H1 (cell line): ENCODE measurements around the gene PIAS1.

Source experiments
- EP300 ChIP-seq, 2 experiments: IDR thresholded peaks; 1 replicate in 1 of 2; 2 replicates in 1 of 2; pipeline ENCODE4 v1.6.1; 2011 to 2012; ENCODE audit warnings: low read depth in 2 of 2, low read length in 2 of 2, mild to moderate bottlenecking in 2 of 2, borderline replicate concordance in 1 of 2, inconsistent platforms in 1 of 2, moderate library complexity in 1 of 2
- POLR2A ChIP-seq, 2 experiments: IDR thresholded peaks; 1 replicate in 1 of 2; 2 replicates in 1 of 2; pipeline ENCODE4 v1.6.1; 2011; ENCODE audit warnings: low read depth in 2 of 2, low read length in 2 of 2, mild to moderate bottlenecking in 2 of 2; ENCODE audit errors: control extremely low read depth in 1 of 2
- TF ChIP-seq, protein P1 (sequence below), 3 experiments: IDR thresholded peaks; 1 replicate in 2 of 3; 2 replicates in 1 of 3; pipeline versions ENCODE4 v1.5.1 to v1.6.1; 2011; ENCODE audit warnings: low read length in 3 of 3, mild to moderate bottlenecking in 3 of 3, inconsistent platforms in 2 of 3, low read depth in 1 of 3, moderate library complexity in 1 of 3; ENCODE audit not compliant: insufficient read depth in 1 of 3; ENCODE audit errors: control extremely low read depth in 1 of 3
- TF ChIP-seq, protein P2 (sequence below): IDR thresholded peaks from 2 replicates; pipeline ENCODE4 v1.6.1; 2011; ENCODE audit warnings: low read depth, mild to moderate bottlenecking, low read length; ENCODE audit not compliant: insufficient read depth

DNA sequence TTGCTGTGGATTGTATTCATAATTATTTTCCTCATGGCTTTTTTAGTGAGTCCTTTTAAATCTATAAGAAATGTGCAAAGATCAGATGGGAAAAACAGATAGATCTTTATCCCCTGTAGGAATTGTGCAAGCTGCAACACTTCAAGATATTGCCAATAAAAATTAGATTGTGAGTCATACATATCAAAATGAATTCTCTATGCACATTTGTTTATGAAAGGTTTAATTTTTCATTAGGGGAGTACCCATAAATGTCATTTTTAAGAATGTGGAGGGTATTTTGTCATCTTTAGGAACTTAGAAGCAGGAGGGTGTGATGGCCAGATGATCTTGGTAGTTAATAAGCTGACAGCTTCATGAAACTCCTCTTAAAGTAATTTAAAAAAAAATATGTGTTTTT lies 2.9 kb downstream of the PIAS1 start:
- no peak for TF ChIP-seq POLR2A (IDR thresholded peaks at IDR 0.05; ENCODE audit: control extremely low read depth in 1 of 2, low read depth in 2 of 2, low read length in 2 of 2)
- TF ChIP-seq, protein P1, sequence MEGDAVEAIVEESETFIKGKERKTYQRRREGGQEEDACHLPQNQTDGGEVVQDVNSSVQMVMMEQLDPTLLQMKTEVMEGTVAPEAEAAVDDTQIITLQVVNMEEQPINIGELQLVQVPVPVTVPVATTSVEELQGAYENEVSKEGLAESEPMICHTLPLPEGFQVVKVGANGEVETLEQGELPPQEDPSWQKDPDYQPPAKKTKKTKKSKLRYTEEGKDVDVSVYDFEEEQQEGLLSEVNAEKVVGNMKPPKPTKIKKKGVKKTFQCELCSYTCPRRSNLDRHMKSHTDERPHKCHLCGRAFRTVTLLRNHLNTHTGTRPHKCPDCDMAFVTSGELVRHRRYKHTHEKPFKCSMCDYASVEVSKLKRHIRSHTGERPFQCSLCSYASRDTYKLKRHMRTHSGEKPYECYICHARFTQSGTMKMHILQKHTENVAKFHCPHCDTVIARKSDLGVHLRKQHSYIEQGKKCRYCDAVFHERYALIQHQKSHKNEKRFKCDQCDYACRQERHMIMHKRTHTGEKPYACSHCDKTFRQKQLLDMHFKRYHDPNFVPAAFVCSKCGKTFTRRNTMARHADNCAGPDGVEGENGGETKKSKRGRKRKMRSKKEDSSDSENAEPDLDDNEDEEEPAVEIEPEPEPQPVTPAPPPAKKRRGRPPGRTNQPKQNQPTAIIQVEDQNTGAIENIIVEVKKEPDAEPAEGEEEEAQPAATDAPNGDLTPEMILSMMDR (IDR thresholded peaks at IDR 0.05; ENCODE audit: control extremely low read depth in 1 of 3, insufficient read depth in 1 of 3, low read depth in 1 of 3, low read length in 3 of 3): no peak
- no peak for TF ChIP-seq EP300 (IDR thresholded peaks at IDR 0.05; ENCODE audit: borderline replicate concordance in 1 of 2, low read depth in 2 of 2, low read length in 2 of 2)
- TF ChIP-seq, protein P2, sequence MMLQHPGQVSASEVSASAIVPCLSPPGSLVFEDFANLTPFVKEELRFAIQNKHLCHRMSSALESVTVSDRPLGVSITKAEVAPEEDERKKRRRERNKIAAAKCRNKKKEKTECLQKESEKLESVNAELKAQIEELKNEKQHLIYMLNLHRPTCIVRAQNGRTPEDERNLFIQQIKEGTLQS: no peak
